Spleen (tissue), 11 donors: ENCODE data around the gene SLC25A38. TPM values are rescaled to one million over a fixed set of nuclear protein-coding genes. Genes with fewer than 3 reads are reported as not detected.

Experiments
- DNase-seq: peaks from one replicate; pipeline ENCODE4 v3.0.0-alpha.2; 2020
- H3K27ac ChIP-seq, 8 donors: fragments of 200-600 bp; sonication (generic) in 7 of 8; 1 replicate in 4 of 8; 2 replicates in 4 of 8; pipeline versions ENCODE4 v1.5.0 to v1.8.0; 2016 to 2021; ENCODE audit warnings: inconsistent platforms in 4 of 8, mild to moderate bottlenecking in 4 of 8, moderate library complexity in 1 of 8
- H3K27me3 ChIP-seq, 7 donors: fragments of 200-600 bp; sonication (generic) in 6 of 7; replicated peaks in 1 of 7; 1 replicate in 4 of 7; 2 replicates in 3 of 7; pipeline versions ENCODE4 v1.5.0 to v1.8.0; 2016 to 2021; ENCODE audit warnings: inconsistent platforms in 3 of 7, mild to moderate bottlenecking in 1 of 7
- H3K36me3 ChIP-seq, 6 donors: fragments of 200-600 bp; sonication (generic) in 5 of 6; 1 replicate in 4 of 6; 2 replicates in 2 of 6; pipeline versions ENCODE4 v1.5.0 to v1.8.0; 2016 to 2021; ENCODE audit warnings: inconsistent platforms in 2 of 6
- H3K4me1 ChIP-seq, 6 donors: fragments of 200-600 bp; sonication (generic) in 5 of 6; 1 replicate in 3 of 6; 2 replicates in 3 of 6; pipeline versions ENCODE4 v1.5.0 to v1.8.0; 2016 to 2021; ENCODE audit warnings: inconsistent platforms in 3 of 6
- H3K4me3 ChIP-seq, 8 donors: fragments of 200-600 bp; sonication (generic) in 7 of 8; 1 replicate in 4 of 8; 2 replicates in 4 of 8; pipeline versions ENCODE4 v1.5.0 to v1.8.0; 2016 to 2021; ENCODE audit warnings: inconsistent platforms in 4 of 8, mild to moderate bottlenecking in 4 of 8, moderate library complexity in 2 of 8
- H3K9me3 ChIP-seq, 8 donors: fragments of 200-600 bp; sonication (generic) in 7 of 8; 1 replicate in 4 of 8; 2 replicates in 4 of 8; pipeline versions ENCODE4 v1.5.0 to v1.8.0; 2016 to 2021; ENCODE audit warnings: inconsistent platforms in 4 of 8
- POLR2A ChIP-seq, 3 donors: fragments of 450-650 bp; IDR thresholded peaks; one replicate each; pipeline ENCODE4 v1.5.1; 2017; ENCODE audit warnings: antibody characterized with exemption in 3 of 3, mild to moderate bottlenecking in 1 of 3
- POLR2AphosphoS5 ChIP-seq, 3 donors: sonication (generic); formaldehyde crosslinking; IDR thresholded peaks; one replicate each; pipeline ENCODE4 v1.5.1; 2017; ENCODE audit warnings: antibody characterized with exemption in 3 of 3
- WGBS, 5 donors: extraction: QIAGEN DNeasy Blood & Tissue Kit in 3 of 5; methylation state at CpG; one replicate each; pipeline versions ENCODE4 v1.1.5 to v1.1.7; 2013 to 2018; 5-methylcytosine and 5-hydroxymethylcytosine counted together
- intact Hi-C: fragments of 100-400 bp; cut with DNase I; formaldehyde crosslinking; loops from one replicate; pipeline ENCODE4 v1.15.0; 2023; ENCODE audit warnings: low total_unique reads
- polyA plus RNA-seq, 3 donors: library from polyadenylated mRNA; stranded (reverse); fragments of 200-250 nt; gene quantifications; one replicate each; pipeline ENCODE4 v1.2.1, GENCODE V29; 2013
- total RNA-seq, 7 donors: library from RNA; depleted of rRNA in 3 of 7; stranded (reverse); fragments of >200 nt in 3 of 7; fragmentation: NEBNext Ultra II Directional in 4 of 7; extraction: Animal tissue kit (Norgen Biotek cat#: 25700) in 4 of 7; gene quantifications; one replicate each; pipeline versions ENCODE4 v1.1.0 to v1.2.1, GENCODE V29; 2016 to 2021
- TF ChIP-seq, protein P1 (sequence below), 11 experiments: fragments of 200-600 bp in 7 of 11; fragments of 450-650 bp in 4 of 11; sonication (generic) in 4 of 11; IDR thresholded peaks in 8 of 11; conservative IDR thresholded peaks in 3 of 11; 1 replicate in 7 of 11; 2 replicates in 4 of 11; pipeline versions ENCODE4 v1.4.0 to v1.8.0; 2016 to 2021; ENCODE audit warnings: antibody characterized with exemption in 11 of 11, inconsistent platforms in 4 of 11, mild to moderate bottlenecking in 1 of 11
- donor health status: healthy with polysubstance abuse.
- donor health status: DM: no; HTN: no; CAD: no; lungs with moderate emphysema.
- donor health status: DM: no; HTN: no; CAD: no.
- donor health status: Bipolar disorder and iron deficiency.
- donor health status: healthy.
- donor health status: DM: no; HTN: no; CAD: no.
- donor health status: DM: yes; HTN: yes; CAD: no.

SLC25A38 gene
- total and polyA plus RNA-seq, 10 donors, result 23.7 to 38.4 (median 27.1) TPM

- Histone ChIP-seq H3K27me3 (no peaks in the 10 kb centered on the region), H3K36me3 (no peaks in the 10 kb centered on the region), H3K4me3 (no peak overlapping the region), H3K4me1 (peaks cover 0 to 17% (median 0%) of the 10 kb centered on the region in 6 donors), H3K9me3 (no peaks in the 10 kb centered on the region), H3K27ac (peak overlapping the region in 2 of 8 donors; percentile 38 to 42)
- WGBS, 5 donors, result 41 to 75% (median 65%) methylated on average over 20 to 22 of the region's 22 CpGs
- TF ChIP-seq, protein P1, sequence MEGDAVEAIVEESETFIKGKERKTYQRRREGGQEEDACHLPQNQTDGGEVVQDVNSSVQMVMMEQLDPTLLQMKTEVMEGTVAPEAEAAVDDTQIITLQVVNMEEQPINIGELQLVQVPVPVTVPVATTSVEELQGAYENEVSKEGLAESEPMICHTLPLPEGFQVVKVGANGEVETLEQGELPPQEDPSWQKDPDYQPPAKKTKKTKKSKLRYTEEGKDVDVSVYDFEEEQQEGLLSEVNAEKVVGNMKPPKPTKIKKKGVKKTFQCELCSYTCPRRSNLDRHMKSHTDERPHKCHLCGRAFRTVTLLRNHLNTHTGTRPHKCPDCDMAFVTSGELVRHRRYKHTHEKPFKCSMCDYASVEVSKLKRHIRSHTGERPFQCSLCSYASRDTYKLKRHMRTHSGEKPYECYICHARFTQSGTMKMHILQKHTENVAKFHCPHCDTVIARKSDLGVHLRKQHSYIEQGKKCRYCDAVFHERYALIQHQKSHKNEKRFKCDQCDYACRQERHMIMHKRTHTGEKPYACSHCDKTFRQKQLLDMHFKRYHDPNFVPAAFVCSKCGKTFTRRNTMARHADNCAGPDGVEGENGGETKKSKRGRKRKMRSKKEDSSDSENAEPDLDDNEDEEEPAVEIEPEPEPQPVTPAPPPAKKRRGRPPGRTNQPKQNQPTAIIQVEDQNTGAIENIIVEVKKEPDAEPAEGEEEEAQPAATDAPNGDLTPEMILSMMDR (IDR thresholded peaks at IDR 0.05 in 8 of 11, conservative IDR thresholded peaks at IDR 0.05 in 3 of 11), result no peak
- peak; percentile 9 to 51 (median 45) for TF ChIP-seq POLR2AphosphoS5 (IDR thresholded peaks at IDR 0.05)
- no peak for TF ChIP-seq POLR2A (IDR thresholded peaks at IDR 0.05)
- intact Hi-C loops, result no loop called here
- DNase-seq, result no peak
These were observed 45.6 kb downstream of the SLC25A38 start for GRCh38 chr3:39428745-39429201.

DNA sequence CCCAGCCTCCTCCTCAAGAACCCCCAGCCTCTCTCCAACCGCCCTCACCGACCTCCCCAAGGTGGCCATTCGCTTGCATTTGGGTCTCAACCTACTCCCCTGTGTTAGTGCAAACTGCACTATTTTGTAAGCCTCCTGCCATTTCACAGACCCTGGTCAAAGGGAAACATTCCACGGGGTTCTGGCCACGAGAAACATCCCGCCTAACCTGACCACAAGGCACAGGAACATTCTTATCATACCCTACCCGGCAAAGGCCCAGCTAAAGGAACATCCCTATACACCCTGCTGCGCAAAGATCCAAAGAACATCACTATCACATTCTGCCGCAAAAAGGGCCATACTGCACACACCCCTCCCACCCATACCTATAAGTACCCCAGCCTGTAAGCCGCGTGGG is 46.3 kb downstream of the SLC25A38 start:
- no peaks in the 10 kb centered on the region for H3K36me3 ChIP-seq
- no peak overlapping the region for H3K27ac ChIP-seq
- intact Hi-C loops, result no loop called here
- no peak overlapping the region for H3K4me3 ChIP-seq
- TF ChIP-seq, protein P1 (IDR thresholded peaks at IDR 0.05 in 8 of 11, conservative IDR thresholded peaks at IDR 0.05 in 3 of 11), result no peak
- TF ChIP-seq POLR2AphosphoS5 (IDR thresholded peaks at IDR 0.05) (no peak), POLR2A (IDR thresholded peaks at IDR 0.05) (no peak)
- no peaks in the 10 kb centered on the region for H3K9me3 ChIP-seq
- no peak for DNase-seq
- H3K27me3 ChIP-seq, result no peaks in the 10 kb centered on the region
- WGBS, 5 donors, result 87 to 92% (median 87%) methylated on average over 11 of the region's 11 CpGs
- peaks cover 0 to 17% (median 0%) of the 10 kb centered on the region in 6 donors for H3K4me1 ChIP-seq

GRCh38 chr3:39432342-39432741 is 49.2 kb downstream of the SLC25A38 start:
- intact Hi-C loops, result no loop called here
- no peaks in the 10 kb centered on the region for H3K27me3 ChIP-seq
- no peak overlapping the region for H3K4me3 ChIP-seq
- DNase-seq, result no peak
- no peaks in the 10 kb centered on the region for H3K9me3 ChIP-seq
- H3K36me3 ChIP-seq, result no peaks in the 10 kb centered on the region
- no peak overlapping the region for H3K27ac ChIP-seq
- H3K4me1 ChIP-seq, result peaks cover 0 to 17% (median 0%) of the 10 kb centered on the region in 6 donors
- 75 to 88% (median 85%) methylated on average over 5 of the region's 5 CpGs for WGBS, 5 donors
- TF ChIP-seq, protein P1 (IDR thresholded peaks at IDR 0.05 in 8 of 11, conservative IDR thresholded peaks at IDR 0.05 in 3 of 11), result no peak
- no peak for TF ChIP-seq POLR2A (IDR thresholded peaks at IDR 0.05)
- no peak for TF ChIP-seq POLR2AphosphoS5 (IDR thresholded peaks at IDR 0.05)

DNA sequence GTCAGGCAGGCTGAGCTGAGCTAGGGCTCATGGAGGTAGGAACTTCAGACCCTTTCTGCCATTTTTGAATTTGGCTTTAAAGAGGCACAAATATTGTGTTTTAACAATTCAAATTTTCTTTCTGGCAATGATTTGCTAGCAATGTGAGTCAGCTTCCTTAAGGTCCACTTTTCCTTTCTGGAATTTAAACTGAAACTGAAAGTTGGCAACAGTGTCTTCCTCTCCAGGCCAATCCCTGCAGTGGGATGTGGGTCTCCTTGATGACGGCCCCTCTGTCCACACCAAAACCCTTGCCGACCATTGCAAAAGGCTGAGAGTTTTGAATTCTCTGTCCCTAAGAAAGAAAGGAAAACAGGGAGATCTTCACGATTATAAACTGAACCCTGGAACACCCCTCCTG is 50.5 kb downstream of the SLC25A38 start:
- Histone ChIP-seq H3K9me3 (no peaks in the 10 kb centered on the region), H3K4me1 (peaks cover 0 to 14% (median 0%) of the 10 kb centered on the region in 6 donors), H3K27me3 (no peaks in the 10 kb centered on the region), H3K36me3 (no peaks in the 10 kb centered on the region), H3K27ac (peak overlapping the region in 6 of 8 donors; percentile 25 to 71 (median 56)), H3K4me3 (no peak overlapping the region)
- TF ChIP-seq, protein P1 (IDR thresholded peaks at IDR 0.05 in 8 of 11, conservative IDR thresholded peaks at IDR 0.05 in 3 of 11), result no peak
- WGBS, 5 donors, result 60 to 81% (median 70%) methylated on average over 3 of the region's 3 CpGs
- intact Hi-C loops, result no loop called here
- no peak for DNase-seq
